ENCODE results near the gene MINDY4. TPM values are rescaled to one million over a fixed set of nuclear protein-coding genes. Genes with fewer than 3 reads are reported as not detected.

The MINDY4 gene
- total and polyA plus RNA-seq, 2 donors (not counting 1 experiment from before 2014, with no cell fraction given) = 6.1 to 6.3 TPM

DNA sequence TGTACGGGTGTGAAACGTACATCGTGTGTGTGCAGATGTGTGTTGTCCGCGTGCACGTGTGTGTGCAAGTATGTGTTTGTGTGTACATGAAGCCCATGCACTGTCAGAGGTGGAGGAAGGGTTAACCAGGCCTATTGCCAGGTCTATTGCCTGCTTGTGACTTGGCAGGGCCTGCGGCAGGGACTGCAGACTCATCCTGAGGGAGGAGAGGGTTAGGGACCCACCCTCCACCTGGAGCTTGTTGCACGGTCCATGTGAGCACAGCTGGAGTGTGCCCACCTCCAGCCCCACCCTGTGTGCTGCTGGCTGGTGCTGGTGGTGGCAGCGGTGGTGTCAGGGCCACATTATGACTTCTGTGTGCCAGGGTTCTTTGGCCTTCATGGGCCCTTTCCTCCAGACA lies 133.3 kb downstream of the MINDY4 start:
- Histone ChIP-seq H3K36me3 (ENCODE audit: control insufficient read depth, insufficient read depth, low read length) (no peaks in the 10 kb centered on the region), H2AFZ (ENCODE audit: low read length) (no peak overlapping the region), H3K4me2 (ENCODE audit: extremely low read depth, insufficient read depth, low read length) (no peak overlapping the region), H3K79me2 (ENCODE audit: control insufficient read depth, insufficient read depth, low read length) (no peaks in the 10 kb centered on the region), H4K20me1 (ENCODE audit: control insufficient read depth, extremely low read depth, insufficient read depth, low read length) (no peaks in the 10 kb centered on the region), H3K4me3 (replicated peaks in 1 of 4; ENCODE audit: control extremely low read depth in 1 of 4, insufficient read depth in 1 of 4, low read depth in 3 of 4, low read length in 4 of 4) (no peak overlapping the region), H3K27me3 (ENCODE audit: control insufficient read depth, insufficient read depth, low read length) (no peaks in the 10 kb centered on the region), H3K27ac (ENCODE audit: insufficient read depth, low read length) (no peak overlapping the region), H3K4me1 (ENCODE audit: control insufficient read depth, extremely low read depth, insufficient read depth, low read length) (peaks cover 5% of the 10 kb centered on the region), H3K9me3 (ENCODE audit: control insufficient read depth, insufficient read depth, low read depth, low read length) (no peaks in the 10 kb centered on the region), H3K9ac (ENCODE audit: insufficient read depth, low read length) (no peak overlapping the region)
- TF ChIP-seq CTCF (conservative IDR thresholded peaks at IDR 0.05 in 1 of 2, IDR thresholded peaks at IDR 0.05 in 1 of 2; ENCODE audit: low read depth in 1 of 2, low read length in 2 of 2) = no peak
- TF ChIP-seq EZH2 (IDR thresholded peaks at IDR 0.05; ENCODE audit: low read length, missing control alignments) = no peak
- no peak for DNase-seq (ENCODE audit: low read depth in 2 of 2)

GRCh38 chr7:30905078-30906012 lies 134.1 kb downstream of the MINDY4 start:
- Histone ChIP-seq H4K20me1 (ENCODE audit: control insufficient read depth, extremely low read depth, insufficient read depth, low read length) (no peaks in the 10 kb centered on the region), H3K9me3 (ENCODE audit: control insufficient read depth, insufficient read depth, low read depth, low read length) (no peaks in the 10 kb centered on the region), H3K27me3 (ENCODE audit: control insufficient read depth, insufficient read depth, low read length) (no peaks in the 10 kb centered on the region), H3K79me2 (ENCODE audit: control insufficient read depth, insufficient read depth, low read length) (no peaks in the 10 kb centered on the region), H3K4me1 (ENCODE audit: control insufficient read depth, extremely low read depth, insufficient read depth, low read length) (peaks cover 7% of the 10 kb centered on the region), H3K9ac (ENCODE audit: insufficient read depth, low read length) (no peak overlapping the region), H2AFZ (ENCODE audit: low read length) (no peak overlapping the region), H3K27ac (ENCODE audit: insufficient read depth, low read length) (no peak overlapping the region), H3K36me3 (ENCODE audit: control insufficient read depth, insufficient read depth, low read length) (no peaks in the 10 kb centered on the region), H3K4me3 (replicated peaks in 1 of 4; ENCODE audit: control extremely low read depth in 1 of 4, insufficient read depth in 1 of 4, low read depth in 3 of 4, low read length in 4 of 4) (no peak overlapping the region), H3K4me2 (ENCODE audit: extremely low read depth, insufficient read depth, low read length) (no peak overlapping the region)
- DNase-seq (ENCODE audit: low read depth in 2 of 2) = no peak
- TF ChIP-seq EZH2 (IDR thresholded peaks at IDR 0.05; ENCODE audit: low read length, missing control alignments) (no peak), CTCF (conservative IDR thresholded peaks at IDR 0.05 in 1 of 2, IDR thresholded peaks at IDR 0.05 in 1 of 2; ENCODE audit: low read depth in 1 of 2, low read length in 2 of 2) (no peak)

DNA sequence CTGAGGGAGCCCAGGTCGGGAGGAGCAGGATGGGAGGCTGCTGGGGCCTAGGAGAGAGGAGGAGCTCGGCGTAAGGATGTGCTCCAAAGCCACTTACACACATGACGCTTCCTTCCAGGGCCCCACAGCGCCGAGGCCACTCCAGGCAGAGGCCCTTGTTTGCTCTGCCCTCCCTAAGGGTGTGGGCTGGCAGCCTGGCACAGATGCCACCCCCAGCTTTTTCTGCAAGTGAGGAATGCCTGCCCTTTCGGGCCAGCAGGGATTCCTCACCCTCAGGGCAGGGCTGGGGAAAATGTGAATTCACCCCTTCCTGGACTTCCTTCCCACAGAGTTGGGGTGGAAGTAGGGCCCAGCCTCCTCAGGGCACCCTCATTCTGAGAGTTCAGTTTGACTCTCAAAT lies 134.8 kb downstream of the MINDY4 start:
- H3K4me1 ChIP-seq (ENCODE audit: control insufficient read depth, extremely low read depth, insufficient read depth, low read length) = peaks cover 7% of the 10 kb centered on the region
- no peaks in the 10 kb centered on the region for H4K20me1 ChIP-seq (ENCODE audit: control insufficient read depth, extremely low read depth, insufficient read depth, low read length)
- no peaks in the 10 kb centered on the region for H3K36me3 ChIP-seq (ENCODE audit: control insufficient read depth, insufficient read depth, low read length)
- DNase-seq (ENCODE audit: low read depth in 2 of 2) = no peak
- TF ChIP-seq CTCF (conservative IDR thresholded peaks at IDR 0.05 in 1 of 2, IDR thresholded peaks at IDR 0.05 in 1 of 2; ENCODE audit: low read depth in 1 of 2, low read length in 2 of 2) (no peak), EZH2 (IDR thresholded peaks at IDR 0.05; ENCODE audit: low read length, missing control alignments) (no peak)
- no peak overlapping the region for H3K9ac ChIP-seq (ENCODE audit: insufficient read depth, low read length)
- no peak overlapping the region for H3K4me2 ChIP-seq (ENCODE audit: extremely low read depth, insufficient read depth, low read length)
- no peaks in the 10 kb centered on the region for H3K9me3 ChIP-seq (ENCODE audit: control insufficient read depth, insufficient read depth, low read depth, low read length)
- H2AFZ ChIP-seq (ENCODE audit: low read length) = no peak overlapping the region
- H3K79me2 ChIP-seq (ENCODE audit: control insufficient read depth, insufficient read depth, low read length) = no peaks in the 10 kb centered on the region
- H3K27me3 ChIP-seq (ENCODE audit: control insufficient read depth, insufficient read depth, low read length) = no peaks in the 10 kb centered on the region
- no peak overlapping the region for H3K4me3 ChIP-seq (replicated peaks in 1 of 4; ENCODE audit: control extremely low read depth in 1 of 4, insufficient read depth in 1 of 4, low read depth in 3 of 4, low read length in 4 of 4)
- no peak overlapping the region for H3K27ac ChIP-seq (ENCODE audit: insufficient read depth, low read length)
